ENCODE measurements around the gene UVSSA.

Gene UVSSA

GRCh38 chr4:1360423-1361283, 13.6 kb downstream of the UVSSA start:
- H3K27ac ChIP-seq (ENCODE audit: low read depth, low read length) = no peak overlapping the region
- H3K27me3 ChIP-seq (ENCODE audit: control insufficient read depth, insufficient read depth, low read length) = no peaks in the 10 kb centered on the region
- peaks cover 20% of the 10 kb centered on the region; the same call in 1 of the 2 replicates for H3K36me3 ChIP-seq (ENCODE audit: control insufficient read depth, insufficient read depth, low read length)
- H3K4me3 ChIP-seq (ENCODE audit: low read depth, low read length) = no peak overlapping the region
- no peak overlapping the region for H3K9ac ChIP-seq (ENCODE audit: low read depth, low read length)
- no peaks in the 10 kb centered on the region for H3K4me1 ChIP-seq (ENCODE audit: control insufficient read depth, insufficient read depth, low read length)
- no peaks in the 10 kb centered on the region for H3K9me3 ChIP-seq (ENCODE audit: control insufficient read depth, insufficient read depth, low read length)

GRCh38 chr4:1361431-1361830, 14.4 kb downstream of the UVSSA start:
- H3K9ac ChIP-seq (ENCODE audit: low read depth, low read length) = no peak overlapping the region
- H3K4me3 ChIP-seq (ENCODE audit: low read depth, low read length) = no peak overlapping the region
- H3K27ac ChIP-seq (ENCODE audit: low read depth, low read length) = no peak overlapping the region
- H3K27me3 ChIP-seq (ENCODE audit: control insufficient read depth, insufficient read depth, low read length) = no peaks in the 10 kb centered on the region
- no peaks in the 10 kb centered on the region for H3K9me3 ChIP-seq (ENCODE audit: control insufficient read depth, insufficient read depth, low read length)
- H3K4me1 ChIP-seq (ENCODE audit: control insufficient read depth, insufficient read depth, low read length) = no peaks in the 10 kb centered on the region
- H3K36me3 ChIP-seq (ENCODE audit: control insufficient read depth, insufficient read depth, low read length) = peaks cover 16% of the 10 kb centered on the region; the same call in 1 of the 2 replicates

- no peaks in the 10 kb centered on the region for H3K9me3 ChIP-seq (ENCODE audit: control insufficient read depth, insufficient read depth, low read length)
- no peak overlapping the region for H3K4me3 ChIP-seq (ENCODE audit: low read depth, low read length)
- no peak overlapping the region for H3K27ac ChIP-seq (ENCODE audit: low read depth, low read length)
- H3K27me3 ChIP-seq (ENCODE audit: control insufficient read depth, insufficient read depth, low read length) = no peaks in the 10 kb centered on the region
- peaks cover 16% of the 10 kb centered on the region; the same call in 1 of the 2 replicates for H3K36me3 ChIP-seq (ENCODE audit: control insufficient read depth, insufficient read depth, low read length)
- no peaks in the 10 kb centered on the region for H3K4me1 ChIP-seq (ENCODE audit: control insufficient read depth, insufficient read depth, low read length)
- no peak overlapping the region for H3K9ac ChIP-seq (ENCODE audit: low read depth, low read length)
Observed at GRCh38 chr4:1362046-1362445, 15.0 kb downstream of the UVSSA start.

GRCh38 chr4:1362521-1362920, 15.5 kb downstream of the UVSSA start:
- H3K4me3 ChIP-seq (ENCODE audit: low read depth, low read length) = no peak overlapping the region
- H3K36me3 ChIP-seq (ENCODE audit: control insufficient read depth, insufficient read depth, low read length) = peaks cover 19% of the 10 kb centered on the region; the same call in 1 of the 2 replicates
- no peak overlapping the region for H3K27ac ChIP-seq (ENCODE audit: low read depth, low read length)
- no peak overlapping the region for H3K9ac ChIP-seq (ENCODE audit: low read depth, low read length)
- H3K4me1 ChIP-seq (ENCODE audit: control insufficient read depth, insufficient read depth, low read length) = no peaks in the 10 kb centered on the region
- no peaks in the 10 kb centered on the region for H3K9me3 ChIP-seq (ENCODE audit: control insufficient read depth, insufficient read depth, low read length)
- H3K27me3 ChIP-seq (ENCODE audit: control insufficient read depth, insufficient read depth, low read length) = no peaks in the 10 kb centered on the region

- Histone ChIP-seq H3K9ac (ENCODE audit: low read depth, low read length) (no peak overlapping the region), H3K27ac (ENCODE audit: low read depth, low read length) (no peak overlapping the region), H3K27me3 (ENCODE audit: control insufficient read depth, insufficient read depth, low read length) (no peaks in the 10 kb centered on the region), H3K4me1 (ENCODE audit: control insufficient read depth, insufficient read depth, low read length) (no peaks in the 10 kb centered on the region), H3K36me3 (ENCODE audit: control insufficient read depth, insufficient read depth, low read length) (peaks cover 19% of the 10 kb centered on the region; the same call in 1 of the 2 replicates), H3K4me3 (ENCODE audit: low read depth, low read length) (no peak overlapping the region), H3K9me3 (ENCODE audit: control insufficient read depth, insufficient read depth, low read length) (no peaks in the 10 kb centered on the region)
Observed at GRCh38 chr4:1363513-1363912, 16.5 kb downstream of the UVSSA start.

GRCh38 chr4:1364217-1364616, 17.2 kb downstream of the UVSSA start:
- no peak overlapping the region for H3K4me3 ChIP-seq (ENCODE audit: low read depth, low read length)
- no peak overlapping the region for H3K27ac ChIP-seq (ENCODE audit: low read depth, low read length)
- no peaks in the 10 kb centered on the region for H3K27me3 ChIP-seq (ENCODE audit: control insufficient read depth, insufficient read depth, low read length)
- no peaks in the 10 kb centered on the region for H3K9me3 ChIP-seq (ENCODE audit: control insufficient read depth, insufficient read depth, low read length)
- H3K9ac ChIP-seq (ENCODE audit: low read depth, low read length) = no peak overlapping the region
- H3K36me3 ChIP-seq (ENCODE audit: control insufficient read depth, insufficient read depth, low read length) = peaks cover 15% of the 10 kb centered on the region; the same call in 1 of the 2 replicates
- H3K4me1 ChIP-seq (ENCODE audit: control insufficient read depth, insufficient read depth, low read length) = no peaks in the 10 kb centered on the region

GRCh38 chr4:1364748-1365147, 17.7 kb downstream of the UVSSA start:
- H3K27ac ChIP-seq (ENCODE audit: low read depth, low read length) = no peak overlapping the region
- H3K4me3 ChIP-seq (ENCODE audit: low read depth, low read length) = no peak overlapping the region
- H3K27me3 ChIP-seq (ENCODE audit: control insufficient read depth, insufficient read depth, low read length) = no peaks in the 10 kb centered on the region
- no peaks in the 10 kb centered on the region for H3K9me3 ChIP-seq (ENCODE audit: control insufficient read depth, insufficient read depth, low read length)
- H3K4me1 ChIP-seq (ENCODE audit: control insufficient read depth, insufficient read depth, low read length) = no peaks in the 10 kb centered on the region
- H3K36me3 ChIP-seq (ENCODE audit: control insufficient read depth, insufficient read depth, low read length) = peaks cover 11% of the 10 kb centered on the region; the same call in 1 of the 2 replicates
- no peak overlapping the region for H3K9ac ChIP-seq (ENCODE audit: low read depth, low read length)

- H3K27me3 ChIP-seq (ENCODE audit: control insufficient read depth, insufficient read depth, low read length) = no peaks in the 10 kb centered on the region
- H3K27ac ChIP-seq (ENCODE audit: low read depth, low read length) = no peak overlapping the region
- no peak overlapping the region for H3K9ac ChIP-seq (ENCODE audit: low read depth, low read length)
- H3K4me3 ChIP-seq (ENCODE audit: low read depth, low read length) = no peak overlapping the region
- no peaks in the 10 kb centered on the region for H3K9me3 ChIP-seq (ENCODE audit: control insufficient read depth, insufficient read depth, low read length)
- H3K4me1 ChIP-seq (ENCODE audit: control insufficient read depth, insufficient read depth, low read length) = no peaks in the 10 kb centered on the region
- H3K36me3 ChIP-seq (ENCODE audit: control insufficient read depth, insufficient read depth, low read length) = peaks cover 11% of the 10 kb centered on the region; the same call in 1 of the 2 replicates
Observed at GRCh38 chr4:1365271-1366178, 18.5 kb downstream of the UVSSA start.

- no peak overlapping the region for H3K4me3 ChIP-seq (ENCODE audit: low read depth, low read length)
- H3K9ac ChIP-seq (ENCODE audit: low read depth, low read length) = no peak overlapping the region
- H3K36me3 ChIP-seq (ENCODE audit: control insufficient read depth, insufficient read depth, low read length) = peaks cover 8% of the 10 kb centered on the region; the same call in 1 of the 2 replicates
- no peaks in the 10 kb centered on the region for H3K27me3 ChIP-seq (ENCODE audit: control insufficient read depth, insufficient read depth, low read length)
- H3K27ac ChIP-seq (ENCODE audit: low read depth, low read length) = no peak overlapping the region
- H3K4me1 ChIP-seq (ENCODE audit: control insufficient read depth, insufficient read depth, low read length) = no peaks in the 10 kb centered on the region
- H3K9me3 ChIP-seq (ENCODE audit: control insufficient read depth, insufficient read depth, low read length) = no peaks in the 10 kb centered on the region
Observed at GRCh38 chr4:1366371-1367229, 19.6 kb downstream of the UVSSA start.

- Histone ChIP-seq H3K9me3 (ENCODE audit: control insufficient read depth, insufficient read depth, low read length) (no peaks in the 10 kb centered on the region), H3K36me3 (ENCODE audit: control insufficient read depth, insufficient read depth, low read length) (peaks cover 12% of the 10 kb centered on the region; the same call in 1 of the 2 replicates), H3K4me3 (ENCODE audit: low read depth, low read length) (no peak overlapping the region), H3K27me3 (ENCODE audit: control insufficient read depth, insufficient read depth, low read length) (no peaks in the 10 kb centered on the region), H3K27ac (ENCODE audit: low read depth, low read length) (no peak overlapping the region), H3K4me1 (ENCODE audit: control insufficient read depth, insufficient read depth, low read length) (no peaks in the 10 kb centered on the region), H3K9ac (ENCODE audit: low read depth, low read length) (no peak overlapping the region)
Observed at GRCh38 chr4:1367230-1367935, 20.4 kb downstream of the UVSSA start.

Measured in HUES48 (cell line).